B cell (primary cell): ENCODE measurements around the gene CUL3. TPM values are rescaled to one million over a fixed set of nuclear protein-coding genes. Genes with fewer than 3 reads are reported as not detected.

ENCODE experiments used
- ATAC-seq: fragments of 200-7000 bp; cut with Tn5 transposase; one replicate; pipeline ENCODE4 v1.10.0; 2021; ENCODE audit warnings: low read depth, mild to moderate bottlenecking, moderate number of reproducible peaks, moderate library complexity
- CTCF ChIA-PET: fragments of 350-600 bp; sonication (Branson Sonifier 250); formaldehyde crosslinking; loops from one replicate; lab custom pipeline; 2021; ENCODE audit warnings: antibody characterized with exemption, inconsistent platforms; lab: Charles Lee
- POLR2A ChIA-PET: fragments of 350-600 bp; sonication (Branson Sonifier 250); formaldehyde crosslinking; loops from one replicate; lab custom pipeline; 2021; ENCODE audit warnings: antibody characterized with exemption; lab: Charles Lee
- DNase-seq: peaks from one replicate; pipeline ENCODE4 v3.0.0; 2013
- H2AFZ ChIP-seq: 2 replicates; pipeline ENCODE4 v1.6.1; 2012; ENCODE audit warnings: mild to moderate bottlenecking, low read depth, low read length; ENCODE audit not compliant: insufficient read depth, poor library complexity, severe bottlenecking
- H3K27ac ChIP-seq, 2 donors: 1 replicate in 1 of 2; 2 replicates in 1 of 2; pipeline ENCODE4 v1.5.1; 2012 to 2013; ENCODE audit warnings: low read length in 2 of 2, mild to moderate bottlenecking in 2 of 2, moderate library complexity in 1 of 2
- H3K27me3 ChIP-seq, 4 experiments: fragments of 200-600 bp in 1 of 4; sonication (generic) in 1 of 4; replicated peaks in 1 of 4; 1 replicate in 2 of 4; 2 replicates in 2 of 4; pipeline versions ENCODE4 v1.6.1 to v1.7.0; 2013 to 2016; ENCODE audit warnings: low read length in 3 of 4, mild to moderate bottlenecking in 2 of 4, mixed read lengths in 1 of 4, moderate library complexity in 1 of 4; ENCODE audit not compliant: insufficient read depth in 4 of 4, control insufficient read depth in 3 of 4; ENCODE audit errors: control extremely low read depth in 1 of 4
- H3K36me3 ChIP-seq, 2 experiments: replicated peaks in 1 of 2; 1 replicate in 1 of 2; 2 replicates in 1 of 2; pipeline versions ENCODE4 v1.6.1 to v1.7.1; 2013; ENCODE audit warnings: low read length in 1 of 2; ENCODE audit not compliant: insufficient read depth in 2 of 2, control insufficient read depth in 1 of 2; ENCODE audit errors: control extremely low read depth in 1 of 2, extremely low read depth in 1 of 2
- H3K4me1 ChIP-seq, 2 donors: fragments of 200-600 bp in 1 of 2; sonication (generic) in 1 of 2; 1 replicate in 1 of 2; 2 replicates in 1 of 2; pipeline versions ENCODE4 v1.5.1 to v1.6.1; 2013 to 2017; ENCODE audit warnings: low read length in 2 of 2; ENCODE audit not compliant: control insufficient read depth in 2 of 2, insufficient read depth in 2 of 2
- H3K4me2 ChIP-seq: replicated peaks from 2 replicates; pipeline ENCODE3; 2012; ENCODE audit warnings: mild to moderate bottlenecking, low read depth, low read length; ENCODE audit not compliant: poor library complexity, severe bottlenecking
- H3K4me3 ChIP-seq, 5 experiments: fragments of 200-600 bp in 1 of 5; sonication (generic) in 1 of 5; 1 replicate in 3 of 5; 2 replicates in 2 of 5; pipeline versions ENCODE4 v1.5.1 to v1.7.0; 2011 to 2016; ENCODE audit warnings: low read length in 4 of 5, mild to moderate bottlenecking in 4 of 5, low read depth in 2 of 5, control low read depth in 1 of 5, moderate library complexity in 1 of 5; ENCODE audit not compliant: insufficient read depth in 1 of 5; ENCODE audit errors: control extremely low read depth in 1 of 5, extremely low read depth in 1 of 5
- H3K79me2 ChIP-seq: fragments of 200-600 bp; sonication (generic); one replicate; pipeline ENCODE4 v1.6.0; 2016; ENCODE audit warnings: low read length; ENCODE audit not compliant: control insufficient read depth, insufficient read depth
- H3K9ac ChIP-seq: fragments of 200-600 bp; sonication (generic); 2 replicates; pipeline ENCODE4 v1.6.1; 2017; ENCODE audit warnings: mild to moderate bottlenecking, low read length, moderate library complexity
- H3K9me3 ChIP-seq, 3 donors: one replicate each; pipeline versions ENCODE4 v1.6.1 to v1.7.1; 2013; ENCODE audit warnings: low read length in 2 of 3; ENCODE audit not compliant: control insufficient read depth in 2 of 3, insufficient read depth in 1 of 3; ENCODE audit errors: control extremely low read depth in 1 of 3
- H4K20me1 ChIP-seq: 2 replicates; pipeline ENCODE4 v1.6.0; 2012; ENCODE audit warnings: mild to moderate bottlenecking, low read length; ENCODE audit not compliant: insufficient read depth, control insufficient read depth, poor library complexity, severe bottlenecking
- H3K27ac Mint-ChIP-seq: one replicate; pipeline ENCODE4 v1.8.0; 2021; ENCODE audit warnings: mixed read lengths
- H3K27me3 Mint-ChIP-seq: one replicate; pipeline ENCODE4 v1.8.0; 2021; ENCODE audit warnings: mixed read lengths
- H3K4me1 Mint-ChIP-seq: one replicate; pipeline ENCODE4 v1.8.0; 2021; ENCODE audit warnings: mixed read lengths
- H3K4me3 Mint-ChIP-seq: one replicate; pipeline ENCODE4 v1.8.0; 2021; ENCODE audit warnings: mixed read lengths
- H3K9me3 Mint-ChIP-seq: one replicate; pipeline ENCODE4 v1.8.0; 2022; ENCODE audit warnings: mixed read lengths; ENCODE audit not compliant: insufficient read depth
- CTCF ChIP-seq: fragments of 200-600 bp; IDR thresholded peaks from one replicate; pipeline ENCODE4 v1.8.0; 2022; ENCODE audit warnings: antibody characterized with exemption, mild to moderate bottlenecking
- EZH2 ChIP-seq: IDR thresholded peaks from 2 replicates; pipeline ENCODE4 v1.6.1; 2012; ENCODE audit warnings: borderline replicate concordance, low read depth, mild to moderate bottlenecking, moderate library complexity, low read length; ENCODE audit not compliant: insufficient read depth, poor library complexity, severe bottlenecking
- WGBS: methylation state at CpG from one replicate; pipeline ENCODE4 v1.1.5; 2013; ENCODE audit warnings: missing lambda C conversion rate; ENCODE audit not compliant: insufficient coverage; 5-methylcytosine and 5-hydroxymethylcytosine counted together
- intact Hi-C: fragments of 100-400 bp; cut with micrococcal nuclease; formaldehyde crosslinking; loops from one replicate; pipeline ENCODE4 v1.10.0; 2022
- polyA plus RNA-seq: library from polyadenylated mRNA; depleted of rRNA; stranded (reverse); fragments of >200 nt; gene quantifications from 2 replicates; pipeline ENCODE4 v1.2.3, GENCODE V29; 2012
- total RNA-seq, 2 donors: library from RNA; stranded (reverse); fragments of 120-200 nt in 1 of 2; gene quantifications; 1 replicate in 1 of 2; 2 replicates in 1 of 2; pipeline versions ENCODE4 v1.2.3 to v1.2.4, GENCODE V29; 2013 to 2022

CUL3 gene
- total and polyA plus RNA-seq, 2 donors (not counting 1 experiment from before 2014, with no cell fraction given), result 31.1 to 138 TPM

GRCh38 chr2:224569654-224570053, 15.5 kb downstream of the CUL3 start:
- H2AFZ ChIP-seq, result no peak overlapping the region
- TF ChIP-seq EZH2 (no peak), CTCF (no peak)
- H3K4me2 ChIP-seq, result no peak overlapping the region
- H3K4me1 Mint-ChIP-seq, result peaks cover 85% of the 10 kb centered on the region
- ATAC-seq (no peak), DNase-seq (no peak)
- H3K36me3 ChIP-seq, result peaks cover 2 to 17% of the 10 kb centered on the region in 2 experiments
- CTCF ChIA-PET, result interaction anchor here (1.8 kb wide), 1 partner anchor 23 kb away, joined by 3 read pairs; no protein-coding TSS in a partner anchor
- POLR2A ChIA-PET, result interaction anchor here (0.6 kb wide), 1 partner anchor 106 kb away, joined by 4 read pairs; no protein-coding TSS in a partner anchor
- H4K20me1 ChIP-seq, result peaks cover 81% of the 10 kb centered on the region
- intact Hi-C loops, result no loop called here
- peaks cover 0 to 7% (median 7%) of the 10 kb centered on the region in 3 donors for H3K9me3 ChIP-seq
- H3K4me1 ChIP-seq, result peaks cover 36 to 38% of the 10 kb centered on the region in 2 donors
- H3K27me3 Mint-ChIP-seq, result no peaks in the 10 kb centered on the region
- H3K27ac Mint-ChIP-seq, result no peak overlapping the region
- H3K27ac ChIP-seq, result no peak overlapping the region
- peaks cover 100% of the 10 kb centered on the region for H3K79me2 ChIP-seq
- peaks cover 2% of the 10 kb centered on the region for H3K9me3 Mint-ChIP-seq
- H3K27me3 ChIP-seq, result no peaks in the 10 kb centered on the region
- H3K4me3 Mint-ChIP-seq, result no peak overlapping the region
- no peak overlapping the region for H3K4me3 ChIP-seq
- H3K9ac ChIP-seq, result no peak overlapping the region

- WGBS, result 92% methylated on average over 3 of the region's 4 CpGs
Measured at GRCh38 chr2:224565452-224566035, 19.6 kb downstream of the CUL3 start.

More at GRCh38 chr2:224565452-224566035, 19.6 kb downstream of the CUL3 start:
- Mint-ChIP-seq H3K27ac (no peak overlapping the region), H3K4me3 (peak overlapping the region; percentile 11), H3K4me1 (peaks cover 57% of the 10 kb centered on the region), H3K9me3 (peaks cover 2% of the 10 kb centered on the region), H3K27me3 (no peaks in the 10 kb centered on the region)
- Histone ChIP-seq H3K27ac (no peak overlapping the region), H3K9me3 (peaks cover 0 to 7% (median 7%) of the 10 kb centered on the region in 3 donors), H2AFZ (no peak overlapping the region), H3K36me3 (peaks cover 2 to 17% of the 10 kb centered on the region in 2 experiments), H3K4me1 (peaks cover 42 to 43% of the 10 kb centered on the region in 2 donors), H3K9ac (no peak overlapping the region), H3K27me3 (no peaks in the 10 kb centered on the region), H3K4me3 (no peak overlapping the region), H4K20me1 (peaks cover 95% of the 10 kb centered on the region), H3K79me2 (peaks cover 100% of the 10 kb centered on the region), H3K4me2 (peak overlapping the region; percentile 12)
- no peak for TF ChIP-seq EZH2
- no peak for TF ChIP-seq CTCF
- ChIA-PET POLR2A (no interaction called here), CTCF (no interaction called here)
- no peak for DNase-seq
- intact Hi-C loops, result no loop called here
- ATAC-seq, result no peak
